NCI-H1436 treated with DMSO at 0.1 percent for 48 hours (cell line): ENCODE data around the gene WDFY2.

Experiments used
- DNase-seq: peaks from one replicate; lab custom pipeline; 2025; lab: John Stamatoyannopoulos, UW

The WDFY2 gene

DNA sequence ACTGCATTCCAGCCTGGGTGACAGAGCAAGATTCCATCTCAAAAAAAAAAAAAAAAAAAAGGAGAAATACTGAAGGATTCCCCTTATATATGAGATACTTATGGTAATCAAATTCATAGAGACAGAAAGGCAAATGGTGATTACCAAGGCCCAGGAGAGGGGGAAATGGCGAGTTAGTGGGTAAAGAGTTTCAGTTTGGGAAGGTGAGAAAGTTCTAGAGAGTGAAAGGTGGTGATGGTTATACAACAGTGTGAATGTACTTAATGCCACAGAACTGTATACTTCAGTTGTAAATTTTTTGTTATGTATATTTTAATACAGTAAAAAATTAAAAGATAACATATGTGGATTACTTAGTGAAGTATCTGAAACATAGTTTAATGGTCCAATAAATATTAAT lies 129.5 kb downstream of the WDFY2 start:
- no peak for DNase-seq

- no peak for DNase-seq
Measured at GRCh38 chr13:51714663-51715168, 130.5 kb downstream of the WDFY2 start.

- no peak for DNase-seq
Measured at GRCh38 chr13:51715613-51716012, 131.4 kb downstream of the WDFY2 start.

DNA sequence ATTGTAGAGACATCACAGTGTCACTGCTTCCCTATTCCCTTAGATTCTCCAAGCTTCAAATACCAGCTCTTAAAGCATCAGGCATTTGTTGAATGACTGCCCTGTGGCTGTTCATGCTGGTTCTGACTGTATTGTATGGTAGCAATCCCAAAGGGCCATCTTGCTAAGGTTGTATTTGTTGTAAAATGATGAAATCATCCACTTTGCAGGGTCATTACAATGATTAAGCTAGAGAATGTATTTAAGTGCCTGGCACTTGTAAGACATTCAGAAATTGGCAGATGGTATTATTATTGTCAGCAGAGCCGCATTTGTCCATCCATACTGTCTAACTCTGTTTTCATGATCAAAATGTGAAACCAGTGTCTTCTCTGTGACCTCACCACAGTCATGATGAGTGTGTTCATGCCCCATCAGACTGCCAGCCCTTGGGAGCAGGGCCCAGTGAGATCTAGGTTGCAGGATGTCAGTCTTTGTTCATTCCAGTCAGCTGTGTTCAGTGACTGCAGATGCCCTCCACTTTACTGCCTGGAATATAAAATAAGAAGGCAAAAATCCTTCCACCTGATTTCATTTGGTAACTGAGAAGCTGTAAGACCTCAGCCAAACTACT lies 133.6 kb downstream of the WDFY2 start:
- DNase-seq, result peak; percentile 27

DNA sequence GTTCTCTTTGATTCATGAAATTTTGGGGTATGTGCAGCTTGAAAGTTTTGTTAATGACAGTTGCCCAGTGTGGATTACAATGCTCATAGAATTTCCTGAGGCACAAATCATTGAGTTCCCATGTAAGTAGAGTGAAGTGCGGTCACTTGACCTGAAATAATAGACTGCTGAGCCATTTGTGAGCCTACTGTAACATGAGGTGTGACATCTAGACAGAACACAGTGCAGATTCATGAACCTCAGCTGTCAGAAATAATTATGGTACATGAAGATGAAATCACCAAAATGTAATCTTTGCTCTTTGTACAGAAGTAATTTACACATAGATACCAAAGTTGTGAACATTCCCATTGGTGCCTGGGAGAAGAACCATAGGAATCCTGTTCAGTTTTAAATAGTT lies 135.1 kb downstream of the WDFY2 start:
- no peak for DNase-seq

- DNase-seq, result no peak
Measured at GRCh38 chr13:51721496-51721895, 137.2 kb downstream of the WDFY2 start.

- DNase-seq, result no peak
Measured at GRCh38 chr13:51723529-51723928, 139.3 kb downstream of the WDFY2 start.

DNA sequence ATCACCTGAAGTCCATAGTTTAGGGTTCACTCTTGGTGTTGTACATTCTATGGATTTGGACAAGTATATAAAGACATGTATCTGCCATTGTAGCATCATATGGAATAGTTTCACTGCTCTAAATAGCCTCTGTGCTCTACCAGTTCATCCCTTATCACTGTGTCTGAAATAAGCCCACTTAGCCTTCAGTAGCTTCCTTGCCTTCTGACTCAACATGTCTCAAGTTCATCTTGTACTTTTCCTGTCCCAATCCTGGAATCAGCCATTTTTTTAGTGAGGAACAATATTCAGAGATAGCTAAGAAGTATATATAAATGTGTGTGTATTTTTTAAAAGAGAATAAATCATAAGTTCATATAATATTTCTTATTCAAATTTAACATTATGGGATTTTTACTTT lies 140.5 kb downstream of the WDFY2 start:
- DNase-seq, result no peak

- DNase-seq, result no peak
Measured at GRCh38 chr13:51726446-51727193, 142.4 kb downstream of the WDFY2 start.

- DNase-seq, result no peak
Measured at GRCh38 chr13:51727634-51728274, 143.5 kb downstream of the WDFY2 start.

DNA sequence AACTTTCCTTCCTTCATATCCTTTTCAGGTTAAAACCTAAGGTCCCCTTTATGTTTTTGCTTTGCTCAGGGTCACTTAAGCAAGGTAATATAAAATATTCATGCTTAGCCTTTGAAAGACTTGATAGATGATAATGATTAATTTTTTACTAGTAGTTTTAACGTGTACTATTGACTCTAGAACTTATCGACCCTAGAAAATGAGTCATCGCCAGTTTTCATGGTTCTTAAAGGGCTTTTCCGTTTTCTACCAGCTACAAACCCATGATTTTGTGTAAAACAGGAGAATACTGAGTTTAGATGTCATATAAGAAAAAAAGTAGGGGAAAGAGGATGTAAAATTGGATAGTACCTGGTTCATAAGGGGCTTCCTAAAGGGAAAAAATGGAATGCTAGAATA lies 144.0 kb downstream of the WDFY2 start:
- DNase-seq, result no peak

- no peak for DNase-seq
Measured at GRCh38 chr13:51728972-51729371, 144.7 kb downstream of the WDFY2 start.

- no peak for DNase-seq
Measured at GRCh38 chr13:51729866-51730553, 145.7 kb downstream of the WDFY2 start.

GRCh38 chr13:51730927-51731326 lies 146.7 kb downstream of the WDFY2 start:
- no peak for DNase-seq

- DNase-seq, result no peak
Measured at GRCh38 chr13:51731759-51732158, 147.5 kb downstream of the WDFY2 start.

DNA sequence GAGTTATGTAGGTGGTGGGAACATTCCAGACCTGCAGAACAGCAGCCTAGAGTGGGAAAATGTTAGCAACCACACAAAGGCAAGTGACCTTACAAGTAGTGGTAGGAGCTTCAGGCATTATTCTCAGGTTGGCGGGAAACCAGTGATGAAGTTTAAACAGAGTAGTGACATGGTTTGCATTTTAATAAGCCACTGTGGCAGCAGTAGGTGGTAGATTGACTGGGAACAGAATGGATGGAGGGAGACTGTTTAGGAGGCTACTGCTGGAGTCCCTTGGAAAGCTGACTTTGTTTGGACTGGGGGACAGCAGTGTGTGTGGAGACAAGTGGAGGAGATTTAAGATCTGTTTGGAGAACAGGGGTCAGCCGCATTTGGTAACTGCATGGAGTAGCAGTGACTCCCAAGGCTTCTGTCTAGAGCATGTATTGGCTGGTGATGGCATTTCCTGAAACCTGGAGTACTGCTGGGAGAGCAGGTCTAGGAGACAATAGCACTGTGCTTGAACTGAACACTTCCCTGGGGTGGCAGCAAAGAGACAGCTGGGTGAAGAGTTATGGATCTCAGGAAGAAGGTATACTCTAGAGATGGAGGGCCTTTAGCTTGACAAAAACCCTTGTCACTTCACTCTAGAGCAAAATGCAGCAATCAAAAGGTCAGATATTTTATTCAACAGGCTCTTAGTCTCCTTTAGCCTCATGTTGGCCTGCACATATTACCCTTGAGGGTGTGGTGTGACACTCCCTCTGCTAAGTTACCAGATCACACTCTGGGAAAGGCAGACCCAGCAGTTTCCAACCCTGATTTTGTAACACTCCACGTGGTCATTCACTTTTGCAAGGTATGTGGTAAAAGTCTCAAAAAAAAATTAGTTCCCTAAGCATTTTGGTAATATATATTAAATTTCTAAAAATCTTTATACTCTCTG lies 149.4 kb downstream of the WDFY2 start:
- DNase-seq, result no peak

DNA sequence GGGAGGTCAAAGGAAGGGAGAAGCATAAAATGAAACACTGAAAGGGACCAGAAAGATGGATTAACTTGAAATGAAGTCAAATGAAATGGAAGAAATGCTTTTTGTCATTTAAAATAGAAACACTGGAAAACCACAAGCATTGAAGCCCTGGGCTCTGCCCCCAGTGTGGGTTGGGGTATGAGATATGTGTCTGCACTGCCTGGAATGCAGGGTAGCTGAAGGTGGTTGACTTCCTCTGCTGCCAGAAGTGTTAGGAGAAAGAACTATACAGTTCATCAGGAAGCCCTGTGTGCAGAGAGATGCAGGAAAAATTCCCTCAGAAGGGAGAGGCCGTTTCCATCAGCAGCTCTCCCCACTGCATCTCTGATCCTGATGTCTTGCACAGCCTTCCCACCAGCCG lies 150.5 kb downstream of the WDFY2 start:
- no peak for DNase-seq

- no peak for DNase-seq
Measured at GRCh38 chr13:51737609-51738008, 153.3 kb downstream of the WDFY2 start.

- DNase-seq, result no peak
Measured at GRCh38 chr13:51738226-51738905, 154.1 kb downstream of the WDFY2 start.

- no peak for DNase-seq
Measured at GRCh38 chr13:51739027-51739764, 154.9 kb downstream of the WDFY2 start.
